ENCODE measurements around the gene RCAN1. TPM values are rescaled to one million over a fixed set of nuclear protein-coding genes. Genes with fewer than 3 reads are reported as not detected.

RCAN1 gene
- total and polyA plus RNA-seq, 2 of the 13 experiments (the other 11 are each of a cell fraction or from before 2014, with no cell fraction given), result 9.4 to 34.1 TPM

- TF ChIP-seq ETV5 (CRISPR knock-in tag; IDR thresholded peaks at IDR 0.05; ENCODE audit: borderline replicate concordance) (peak; percentile 90), ZBTB7B (CRISPR knock-in tag; IDR thresholded peaks at IDR 0.05) (0 out of 2 replicates have a peak, but pooled peaks have one; percentile 23), REXO4 (CRISPR knock-in tag; IDR thresholded peaks at IDR 0.05; ENCODE audit: borderline replicate concordance) (no peak), ZKSCAN1 (IDR thresholded peaks at IDR 0.05; ENCODE audit: low read length) (no peak), ELK4 (CRISPR knock-in tag; IDR thresholded peaks at IDR 0.05; ENCODE audit: borderline replicate concordance) (no peak), FOXO1 (CRISPR knock-in tag; IDR thresholded peaks at IDR 0.05) (peak; percentile 70; the same call in 1 of the 2 replicates), ZNF776 (CRISPR knock-in tag; IDR thresholded peaks at IDR 0.05) (no peak), HMGA1 (CRISPR knock-in tag; conservative IDR thresholded peaks at IDR 0.05) (no peak), PPARG (CRISPR knock-in tag; conservative IDR thresholded peaks at IDR 0.05) (peak; percentile 74), MXI1 (IDR thresholded peaks at IDR 0.05; ENCODE audit: borderline replicate concordance, low read depth, low read length) (peak; percentile 70; the same call in 1 of the 3 replicates), XRCC5 (optimal IDR thresholded peaks at IDR 0.05; ENCODE audit: low read length) (peak; percentile 81), FOXP1 (IDR thresholded peaks at IDR 0.05) (no peak), FOXP1 (CRISPR knock-in tag; IDR thresholded peaks at IDR 0.05) (peak; percentile 69), ZNF597 (CRISPR knock-in tag; IDR thresholded peaks at IDR 0.05) (no peak), BCL6 (CRISPR knock-in tag; IDR thresholded peaks at IDR 0.05) (peak; percentile 73), HOMEZ (CRISPR knock-in tag; IDR thresholded peaks at IDR 0.05; ENCODE audit: low read depth) (peak; percentile 51; the same call in 1 of the 2 replicates), ZNF75D (CRISPR knock-in tag; IDR thresholded peaks at IDR 0.05; ENCODE audit: borderline replicate concordance) (no peak), TBL1XR1 (IDR thresholded peaks at IDR 0.05; ENCODE audit: borderline replicate concordance, low read length, partially characterized antibody) (peak; percentile 90), SALL1 (CRISPR knock-in tag; IDR thresholded peaks at IDR 0.05) (peak; percentile 69), PATZ1 (CRISPR knock-in tag; IDR thresholded peaks at IDR 0.05) (peak; percentile 91), FOXJ3 (CRISPR knock-in tag; IDR thresholded peaks at IDR 0.05; ENCODE audit: borderline replicate concordance) (0 out of 2 replicates have a peak, but pooled peaks have one; percentile 29), ZNF605 (CRISPR knock-in tag; IDR thresholded peaks at IDR 0.05) (peak; percentile 74; the same call in 1 of the 2 replicates), HMG20A (CRISPR knock-in tag; IDR thresholded peaks at IDR 0.05; ENCODE audit: borderline replicate concordance) (peak; percentile 33; the same call in 1 of the 2 replicates), ZNF34 (CRISPR knock-in tag; IDR thresholded peaks at IDR 0.05; ENCODE audit: borderline replicate concordance) (no peak), FOSL2 (CRISPR knock-in tag; IDR thresholded peaks at IDR 0.05) (peak; percentile 86), IRF2 (CRISPR knock-in tag; IDR thresholded peaks at IDR 0.05) (peak; percentile 94), SP4 (CRISPR knock-in tag; IDR thresholded peaks at IDR 0.05) (0 out of 2 replicates have a peak, but pooled peaks have one; percentile 41)
Measured at GRCh38 chr21:34526618-34527290, 88.2 kb downstream of the RCAN1 start (continued).

All from HepG2 (cell line).